MCF 10A (cell line): Measurements from ENCODE around the gene FOXP2. TPM values are rescaled to one million over a fixed set of nuclear protein-coding genes. Genes with fewer than 3 reads are reported as not detected.

Source experiments
- BruUV-seq: library from RNA; stranded (reverse); fragments of 400-500 nt; replicated peaks from 2 replicates; lab custom pipeline; 2021; lab: Mats Ljungman, UMichigan
- CTCF ChIA-PET: fragments of 300-600 bp; sonication (Branson Sonifier 250); formaldehyde crosslinking; extraction: SDS; loops from one replicate; lab custom pipeline; 2021; ENCODE audit warnings: antibody characterized with exemption, inconsistent platforms; lab: Yijun Ruan, JAX
- POLR2A ChIA-PET: fragments of 300-600, 350-650 bp; sonication (Branson Sonifier 250); formaldehyde crosslinking; extraction: SDS; loops from one replicate; lab custom pipeline; 2020; ENCODE audit warnings: antibody characterized with exemption, inconsistent platforms; lab: Yijun Ruan, JAX
- DNase-seq: peaks from one replicate; pipeline ENCODE4 v3.0.0-alpha.2; 2018; ENCODE audit not compliant: unreplicated experiment
- H3K27ac Mint-ChIP-seq: one replicate; pipeline ENCODE4 v1.8.0; 2022; ENCODE audit warnings: mild to moderate bottlenecking, low read depth, mixed read lengths; ENCODE audit not compliant: unreplicated experiment
- H3K27me3 Mint-ChIP-seq: one replicate; pipeline ENCODE4 v1.8.0; 2022; ENCODE audit warnings: mixed read lengths; ENCODE audit not compliant: insufficient read depth, unreplicated experiment
- H3K36me3 Mint-ChIP-seq: one replicate; pipeline ENCODE4 v1.8.0; 2022; ENCODE audit warnings: mild to moderate bottlenecking, moderate library complexity, mixed read lengths; ENCODE audit not compliant: insufficient read depth, unreplicated experiment
- H3K4me1 Mint-ChIP-seq: one replicate; pipeline ENCODE4 v1.8.0; 2022; ENCODE audit warnings: mixed read lengths; ENCODE audit not compliant: insufficient read depth, unreplicated experiment
- H3K4me3 Mint-ChIP-seq: one replicate; pipeline ENCODE4 v1.8.0; 2022; ENCODE audit warnings: mild to moderate bottlenecking, moderate library complexity, mixed read lengths; ENCODE audit not compliant: unreplicated experiment
- H3K9me3 Mint-ChIP-seq: one replicate; pipeline ENCODE4 v1.8.0; 2022; ENCODE audit warnings: mixed read lengths; ENCODE audit not compliant: unreplicated experiment
- CTCF ChIP-seq: fragments of 200-600 bp; IDR thresholded peaks from one replicate; pipeline ENCODE4 v1.8.0; 2022; ENCODE audit warnings: antibody characterized with exemption, mild to moderate bottlenecking; ENCODE audit not compliant: unreplicated experiment
- intact Hi-C: fragments of 100-400 bp; cut with micrococcal nuclease; formaldehyde crosslinking; loops from 2 replicates; pipeline ENCODE4 v1.14.1; 2022
- total RNA-seq: library from RNA; stranded (reverse); gene quantifications from 2 replicates; pipeline ENCODE4 v1.2.3, GENCODE V29; 2022

Gene FOXP2
- total RNA-seq, 1 experiment from 2014 or later: not detected

GRCh38 chr7:114422507-114423501, 8.2 kb downstream of the FOXP2 start:
- Mint-ChIP-seq H3K27me3 (peaks cover 62% of the 10 kb centered on the region), H3K36me3 (no peaks in the 10 kb centered on the region), H3K4me1 (no peaks in the 10 kb centered on the region), H3K9me3 (no peaks in the 10 kb centered on the region), H3K27ac (no peak overlapping the region), H3K4me3 (no peak overlapping the region)
- BruUV-seq: no TSS peak
- POLR2A ChIA-PET: no interaction called here
- intact Hi-C loops: no loop called here
- CTCF ChIA-PET: no interaction called here
- peak; percentile 11 for DNase-seq
- TF ChIP-seq CTCF: peak; percentile 21

- ChIA-PET POLR2A (interaction anchor here (0.6 kb wide), 1 partner anchor 1969 kb away, joined by 3 read pairs; no protein-coding TSS in a partner anchor), CTCF (interaction anchor here (0.5 to 2.2 kb wide), 14 partner anchors 11 to 1424 kb away, joined by 3 to 8 read pairs (median 4); no protein-coding TSS in a partner anchor)
- Mint-ChIP-seq H3K9me3 (no peaks in the 10 kb centered on the region), H3K4me1 (no peaks in the 10 kb centered on the region), H3K27ac (no peak overlapping the region), H3K27me3 (peaks cover 75% of the 10 kb centered on the region), H3K4me3 (no peak overlapping the region), H3K36me3 (no peaks in the 10 kb centered on the region)
- no TSS peak for BruUV-seq
- DNase-seq: no peak
- TF ChIP-seq CTCF: no peak
- intact Hi-C loops: no loop called here
Observed at GRCh38 chr7:114426382-114426781, 11.8 kb downstream of the FOXP2 start.

- Mint-ChIP-seq H3K27ac (no peak overlapping the region), H3K4me3 (no peak overlapping the region), H3K9me3 (no peaks in the 10 kb centered on the region), H3K27me3 (peaks cover 80% of the 10 kb centered on the region), H3K36me3 (no peaks in the 10 kb centered on the region), H3K4me1 (no peaks in the 10 kb centered on the region)
- BruUV-seq: no TSS peak
- intact Hi-C loops: loop anchor here (1.0 kb wide), 1 partner anchor 236 kb away; no protein-coding TSS in a partner anchor
- peak; percentile 14 for DNase-seq
- POLR2A ChIA-PET: no interaction called here
- CTCF ChIA-PET: interaction anchor here (0.5 to 2.2 kb wide), 15 partner anchors 11 to 1424 kb away, joined by 3 to 8 read pairs (median 4); no protein-coding TSS in a partner anchor
- peak; percentile 34 for TF ChIP-seq CTCF
Observed at GRCh38 chr7:114426824-114427223, 12.2 kb downstream of the FOXP2 start.

GRCh38 chr7:114428211-114428610, 13.6 kb downstream of the FOXP2 start:
- Mint-ChIP-seq H3K4me3 (no peak overlapping the region), H3K27ac (no peak overlapping the region), H3K9me3 (no peaks in the 10 kb centered on the region), H3K27me3 (peaks cover 80% of the 10 kb centered on the region), H3K4me1 (no peaks in the 10 kb centered on the region), H3K36me3 (no peaks in the 10 kb centered on the region)
- CTCF ChIA-PET: interaction anchor here (1.0 to 2.2 kb wide), 3 partner anchors 277 to 1422 kb away, joined by 3 to 8 read pairs (median 7); no protein-coding TSS in a partner anchor
- DNase-seq: no peak
- BruUV-seq: no TSS peak
- no peak for TF ChIP-seq CTCF
- POLR2A ChIA-PET: no interaction called here
- intact Hi-C loops: no loop called here
